Muscle layer of duodenum (tissue), 2 donors: ENCODE data around the gene PIBF1.

Source experiments
- H3K27ac ChIP-seq: one replicate; pipeline ENCODE4 v1.7.0; 2013; ENCODE audit warnings: mild to moderate bottlenecking, low read length
- H3K27me3 ChIP-seq: one replicate; pipeline ENCODE4 v1.7.0; 2013; ENCODE audit warnings: low read depth, mild to moderate bottlenecking, control low read depth, low read length
- H3K36me3 ChIP-seq, 2 donors: one replicate each; pipeline ENCODE4 v1.7.0; 2013; ENCODE audit warnings: low read length in 2 of 2, control low read depth in 1 of 2, mild to moderate bottlenecking in 1 of 2; ENCODE audit not compliant: insufficient read depth in 2 of 2, control insufficient read depth in 1 of 2
- H3K4me1 ChIP-seq, 2 donors: one replicate each; pipeline ENCODE4 v1.7.0; 2013; ENCODE audit warnings: low read length in 2 of 2, mild to moderate bottlenecking in 2 of 2, control low read depth in 1 of 2, moderate library complexity in 1 of 2; ENCODE audit not compliant: insufficient read depth in 2 of 2, control insufficient read depth in 1 of 2
- H3K4me3 ChIP-seq, 2 donors: one replicate each; pipeline ENCODE4 v1.7.0; 2013; ENCODE audit warnings: low read length in 2 of 2, low read depth in 1 of 2, mild to moderate bottlenecking in 1 of 2
- H3K9me3 ChIP-seq, 2 donors: one replicate each; pipeline ENCODE4 v1.7.0; 2013; ENCODE audit warnings: low read length in 2 of 2, control low read depth in 1 of 2, mild to moderate bottlenecking in 1 of 2; ENCODE audit not compliant: control insufficient read depth in 1 of 2
- donor health status: healthy.

The PIBF1 gene

DNA sequence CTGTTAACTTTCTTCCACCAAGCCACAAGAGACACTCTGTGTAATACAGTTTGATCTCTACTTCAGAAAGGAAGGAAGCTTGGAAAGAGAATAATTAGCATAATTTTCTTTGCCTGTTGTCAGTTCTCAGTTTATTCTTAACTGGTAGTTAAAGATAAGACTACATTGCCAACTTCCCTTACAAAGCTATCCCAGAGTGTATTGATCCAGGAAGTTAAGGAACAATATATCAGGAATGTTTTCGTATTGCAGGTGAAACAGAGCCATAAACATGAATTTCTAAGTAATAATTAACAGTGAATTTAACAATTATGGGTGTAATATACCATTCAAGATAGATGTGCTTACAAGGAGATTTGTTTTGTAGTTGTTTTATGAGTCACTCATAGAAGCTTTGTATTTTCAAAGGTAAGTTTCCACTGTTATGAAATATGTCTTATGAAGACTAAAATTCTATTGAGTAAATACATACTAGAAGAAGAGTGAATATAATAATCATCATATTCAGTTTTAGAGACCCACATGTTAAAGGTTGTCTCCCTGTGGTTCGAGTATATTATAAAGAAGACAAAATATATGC, 188.5 kb downstream of the PIBF1 start:
- Histone ChIP-seq H3K27ac (no peak overlapping the region), H3K4me3 (no peak overlapping the region), H3K27me3 (no peaks in the 10 kb centered on the region), H3K9me3 (no peaks in the 10 kb centered on the region), H3K36me3 (peaks cover 0 to 3% of the 10 kb centered on the region in 2 donors), H3K4me1 (no peaks in the 10 kb centered on the region)

GRCh38 chr13:72970956-72971355, 189.0 kb downstream of the PIBF1 start:
- peak overlapping the region; percentile 13 for H3K27ac ChIP-seq
- H3K4me1 ChIP-seq = no peaks in the 10 kb centered on the region
- H3K4me3 ChIP-seq = no peak overlapping the region
- no peaks in the 10 kb centered on the region for H3K27me3 ChIP-seq
- peaks cover 0 to 7% of the 10 kb centered on the region in 2 donors for H3K36me3 ChIP-seq
- no peaks in the 10 kb centered on the region for H3K9me3 ChIP-seq

- H3K36me3 ChIP-seq = peaks cover 0 to 10% of the 10 kb centered on the region in 2 donors
- H3K9me3 ChIP-seq = no peaks in the 10 kb centered on the region
- no peaks in the 10 kb centered on the region for H3K27me3 ChIP-seq
- H3K4me1 ChIP-seq = no peaks in the 10 kb centered on the region
- H3K4me3 ChIP-seq = no peak overlapping the region
- H3K27ac ChIP-seq = no peak overlapping the region
Observed at GRCh38 chr13:72973234-72973633, 191.3 kb downstream of the PIBF1 start.

DNA sequence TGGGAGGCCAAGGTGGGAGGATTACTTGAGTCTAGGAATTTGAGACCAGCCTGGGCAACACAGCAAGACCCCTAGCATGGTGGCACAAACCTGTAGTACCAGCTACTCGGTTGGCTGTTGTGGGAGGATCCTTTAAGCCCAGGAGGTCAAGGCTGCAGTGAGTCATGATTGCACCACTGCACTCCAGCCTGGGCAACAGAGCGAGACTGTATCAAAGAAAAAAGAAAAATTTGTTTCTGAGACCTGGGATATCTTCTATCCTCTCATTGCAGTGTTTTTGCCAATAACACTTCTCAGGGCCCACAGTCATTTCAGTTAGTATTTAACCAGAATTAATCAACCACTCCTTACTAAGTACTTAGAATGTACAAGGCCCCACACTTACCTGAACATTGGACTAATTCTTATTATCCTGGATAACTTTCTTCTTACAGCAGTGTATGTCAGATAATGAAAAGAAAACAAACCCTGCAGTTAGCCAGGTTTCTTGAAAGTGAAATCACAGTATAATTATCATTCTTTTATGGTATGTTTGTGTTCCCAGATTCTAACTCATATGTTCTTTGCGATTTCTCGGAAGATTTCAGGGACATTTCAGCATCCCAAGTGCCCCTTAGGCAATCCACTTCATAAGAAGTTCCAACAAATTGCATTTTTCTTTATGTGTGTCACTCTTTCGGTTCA, 201.3 kb downstream of the PIBF1 start:
- H3K36me3 ChIP-seq = peaks cover 0 to 6% of the 10 kb centered on the region in 2 donors
- H3K4me3 ChIP-seq = no peak overlapping the region
- H3K27ac ChIP-seq = peak overlapping the region; percentile 6
- no peaks in the 10 kb centered on the region for H3K27me3 ChIP-seq
- no peaks in the 10 kb centered on the region for H3K9me3 ChIP-seq
- H3K4me1 ChIP-seq = no peaks in the 10 kb centered on the region

DNA sequence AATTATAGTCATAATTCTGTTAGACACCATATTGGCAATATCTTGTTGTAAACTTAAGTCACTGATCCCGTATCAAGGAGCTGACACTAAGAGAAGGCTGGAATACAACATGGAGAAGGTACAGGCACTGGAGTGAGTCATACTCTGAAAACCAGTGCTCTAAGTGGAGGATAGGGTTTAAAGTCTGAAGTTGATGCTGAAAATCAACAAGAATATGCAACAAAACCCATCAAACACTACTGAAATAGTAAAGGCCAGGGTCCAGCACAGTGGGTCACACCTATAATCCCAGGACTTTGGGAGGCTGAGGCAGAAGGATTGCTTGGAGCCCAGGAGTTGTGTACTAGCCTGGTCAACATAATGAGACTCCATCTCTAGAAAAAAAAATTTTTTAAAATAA, 203.7 kb downstream of the PIBF1 start:
- Histone ChIP-seq H3K4me3 (no peak overlapping the region), H3K4me1 (no peaks in the 10 kb centered on the region), H3K9me3 (no peaks in the 10 kb centered on the region), H3K27ac (no peak overlapping the region), H3K27me3 (no peaks in the 10 kb centered on the region), H3K36me3 (peaks cover 0 to 6% of the 10 kb centered on the region in 2 donors)

DNA sequence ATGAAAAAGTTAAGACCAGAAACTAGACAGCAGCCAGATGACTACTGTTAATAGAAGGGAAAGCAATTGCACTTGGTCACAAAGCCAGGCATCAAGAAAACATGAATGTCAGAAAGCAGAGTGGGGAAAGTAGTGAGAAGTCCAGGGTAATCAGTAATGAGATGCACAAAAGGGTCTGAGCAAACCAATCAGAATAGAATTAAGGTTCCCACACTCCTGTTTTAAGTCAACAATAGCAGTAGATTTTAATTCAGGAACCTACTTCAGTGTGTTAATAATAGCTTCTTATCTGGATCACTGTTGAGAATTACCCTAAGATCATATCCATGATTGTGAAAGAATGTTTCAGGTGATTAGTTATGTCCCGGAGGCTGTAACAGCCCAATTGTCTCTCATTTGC, 204.3 kb downstream of the PIBF1 start:
- Histone ChIP-seq H3K4me1 (no peaks in the 10 kb centered on the region), H3K27me3 (no peaks in the 10 kb centered on the region), H3K9me3 (no peaks in the 10 kb centered on the region), H3K4me3 (no peak overlapping the region), H3K27ac (no peak overlapping the region), H3K36me3 (peaks cover 0 to 6% of the 10 kb centered on the region in 2 donors)

DNA sequence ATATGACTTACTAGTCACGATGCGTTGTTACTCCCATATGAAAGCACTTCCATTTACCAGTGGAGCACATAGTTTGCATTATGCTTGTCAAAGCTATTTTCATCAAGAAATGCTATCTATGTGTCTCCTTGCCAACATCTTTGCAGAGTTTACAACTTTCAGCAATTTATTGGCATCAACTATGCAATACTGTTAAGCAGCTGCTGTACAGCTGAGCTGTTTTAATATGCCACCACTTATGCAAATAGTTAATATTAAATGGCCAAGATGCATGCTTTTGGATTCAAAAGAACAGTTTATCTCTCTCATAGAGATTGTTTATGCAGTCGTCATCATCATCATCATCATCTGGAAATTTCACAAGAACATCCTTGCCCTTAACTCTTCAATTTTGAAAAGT, 209.0 kb downstream of the PIBF1 start:
- Histone ChIP-seq H3K27me3 (no peaks in the 10 kb centered on the region), H3K4me3 (no peak overlapping the region), H3K9me3 (no peaks in the 10 kb centered on the region), H3K27ac (no peak overlapping the region), H3K4me1 (no peaks in the 10 kb centered on the region), H3K36me3 (no peaks in the 10 kb centered on the region)

DNA sequence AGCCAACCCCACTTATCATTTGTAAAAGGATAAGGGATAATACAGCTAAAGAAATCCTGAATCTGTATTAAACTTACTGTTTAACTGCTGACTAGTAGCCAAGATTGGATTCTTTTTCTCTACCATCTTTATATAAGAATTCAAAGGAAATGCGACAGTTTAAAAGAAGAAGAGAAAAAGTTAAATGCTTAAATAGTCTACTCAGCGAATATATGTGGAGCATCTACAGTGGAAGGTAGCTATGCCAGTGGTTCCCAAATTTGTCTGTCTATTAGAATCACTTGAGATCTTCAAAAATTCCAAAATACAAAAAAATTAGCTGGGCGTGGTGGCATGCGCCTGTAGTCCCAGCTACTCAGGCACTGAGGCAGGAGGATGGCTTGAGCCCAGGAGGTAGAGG, 216.1 kb downstream of the PIBF1 start:
- H3K4me3 ChIP-seq = no peak overlapping the region
- no peaks in the 10 kb centered on the region for H3K27me3 ChIP-seq
- no peaks in the 10 kb centered on the region for H3K9me3 ChIP-seq
- no peaks in the 10 kb centered on the region for H3K4me1 ChIP-seq
- H3K27ac ChIP-seq = no peak overlapping the region
- no peaks in the 10 kb centered on the region for H3K36me3 ChIP-seq

- Histone ChIP-seq H3K4me3 (no peak overlapping the region), H3K9me3 (no peaks in the 10 kb centered on the region), H3K27me3 (no peaks in the 10 kb centered on the region), H3K4me1 (no peaks in the 10 kb centered on the region), H3K36me3 (no peaks in the 10 kb centered on the region), H3K27ac (no peak overlapping the region)
Observed at GRCh38 chr13:73000027-73000674, 218.2 kb downstream of the PIBF1 start.

- H3K4me3 ChIP-seq = no peak overlapping the region
- no peaks in the 10 kb centered on the region for H3K4me1 ChIP-seq
- no peak overlapping the region for H3K27ac ChIP-seq
- H3K36me3 ChIP-seq = no peaks in the 10 kb centered on the region
- no peaks in the 10 kb centered on the region for H3K9me3 ChIP-seq
- no peaks in the 10 kb centered on the region for H3K27me3 ChIP-seq
Observed at GRCh38 chr13:73001971-73002370, 220.0 kb downstream of the PIBF1 start.

DNA sequence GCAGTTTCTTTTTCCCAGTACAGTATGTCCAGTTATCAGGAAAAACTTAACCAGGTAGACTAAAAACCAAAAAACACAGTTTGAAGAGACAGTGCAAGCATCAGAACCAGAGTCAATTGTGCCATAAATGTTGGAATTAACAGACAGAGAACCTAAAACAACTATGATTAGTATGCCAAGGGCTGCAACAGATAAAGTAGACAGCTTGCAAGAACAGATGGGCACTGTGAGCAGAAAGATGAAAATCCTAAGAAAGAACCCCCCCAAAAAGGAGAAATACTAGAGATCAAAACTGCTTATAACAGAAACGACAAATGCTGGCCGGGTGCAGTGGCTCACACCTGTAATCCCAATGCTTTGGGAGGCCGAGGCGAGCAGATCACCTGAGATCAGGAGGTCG, 229.8 kb downstream of the PIBF1 start:
- H3K27me3 ChIP-seq = no peaks in the 10 kb centered on the region
- H3K9me3 ChIP-seq = no peaks in the 10 kb centered on the region
- H3K27ac ChIP-seq = no peak overlapping the region
- no peaks in the 10 kb centered on the region for H3K4me1 ChIP-seq
- H3K36me3 ChIP-seq = no peaks in the 10 kb centered on the region
- no peak overlapping the region for H3K4me3 ChIP-seq
